SK-N-MC (cell line): ENCODE results near the gene KIF26B.

ENCODE experiments used
- EZH2 ChIP-seq: fragments of 200-600 bp; sonication (generic); IDR thresholded peaks from one replicate; pipeline ENCODE4 v1.6.1; 2017; ENCODE audit warnings: antibody characterized with exemption
- POLR2AphosphoS5 ChIP-seq: IDR thresholded peaks from 2 replicates; pipeline ENCODE4 v1.6.1; 2012; ENCODE audit warnings: mild to moderate bottlenecking, low read depth, low read length, borderline replicate concordance

- no peak for TF ChIP-seq POLR2AphosphoS5
- no peak for TF ChIP-seq EZH2
These were observed 158.8 kb downstream of the KIF26B start for GRCh38 chr1:245313576-245313975.
